ENCODE data around the gene LMF2.

DNA sequence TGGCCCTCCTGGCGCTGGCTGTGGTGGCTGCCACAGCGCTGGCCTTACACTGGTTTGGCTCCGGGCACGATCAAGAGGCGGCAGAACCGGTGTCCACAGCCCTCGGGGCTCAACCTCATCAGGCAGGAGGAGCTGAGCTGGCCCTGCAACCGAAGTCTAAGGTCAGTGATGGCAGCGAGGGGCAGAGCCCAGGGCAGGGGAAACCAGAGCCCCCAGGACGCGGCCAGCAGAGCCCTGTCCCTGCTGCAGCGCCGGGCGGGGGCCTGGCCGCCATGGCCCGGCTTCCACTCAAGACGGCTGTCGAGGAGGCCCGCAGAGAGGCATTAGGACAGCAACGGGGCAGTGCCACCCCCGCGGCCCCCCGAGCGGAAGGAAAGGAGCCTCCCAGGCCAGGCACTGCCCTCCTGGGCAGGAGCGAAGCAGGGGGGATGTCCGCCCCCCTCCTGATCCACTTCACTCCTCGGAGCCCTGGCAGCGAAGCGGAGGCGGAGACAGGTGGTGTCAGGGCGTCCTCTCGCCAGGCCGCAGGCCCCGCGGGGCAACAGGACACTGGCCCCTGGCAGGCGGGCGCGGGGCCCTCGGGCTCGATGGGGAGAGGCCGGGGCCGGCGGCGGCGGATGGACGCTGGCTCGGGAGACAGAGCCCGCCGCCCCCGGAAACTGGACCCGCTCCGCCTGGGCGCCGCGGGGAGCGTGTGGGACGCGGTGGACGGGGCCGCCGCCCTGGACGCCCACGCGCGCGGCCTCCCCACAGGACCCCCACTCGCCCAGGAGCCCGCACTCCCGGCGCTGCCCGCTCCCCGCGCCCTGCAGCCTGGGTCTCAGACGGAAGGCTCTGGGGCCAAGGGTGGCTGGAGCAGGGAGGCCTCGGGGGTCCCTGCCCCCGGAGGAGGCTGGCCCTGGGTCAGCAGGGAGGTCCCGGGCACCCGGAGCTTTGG lies 39.1 kb upstream of the LMF2 start:
- TF ChIP-seq, protein P1, sequence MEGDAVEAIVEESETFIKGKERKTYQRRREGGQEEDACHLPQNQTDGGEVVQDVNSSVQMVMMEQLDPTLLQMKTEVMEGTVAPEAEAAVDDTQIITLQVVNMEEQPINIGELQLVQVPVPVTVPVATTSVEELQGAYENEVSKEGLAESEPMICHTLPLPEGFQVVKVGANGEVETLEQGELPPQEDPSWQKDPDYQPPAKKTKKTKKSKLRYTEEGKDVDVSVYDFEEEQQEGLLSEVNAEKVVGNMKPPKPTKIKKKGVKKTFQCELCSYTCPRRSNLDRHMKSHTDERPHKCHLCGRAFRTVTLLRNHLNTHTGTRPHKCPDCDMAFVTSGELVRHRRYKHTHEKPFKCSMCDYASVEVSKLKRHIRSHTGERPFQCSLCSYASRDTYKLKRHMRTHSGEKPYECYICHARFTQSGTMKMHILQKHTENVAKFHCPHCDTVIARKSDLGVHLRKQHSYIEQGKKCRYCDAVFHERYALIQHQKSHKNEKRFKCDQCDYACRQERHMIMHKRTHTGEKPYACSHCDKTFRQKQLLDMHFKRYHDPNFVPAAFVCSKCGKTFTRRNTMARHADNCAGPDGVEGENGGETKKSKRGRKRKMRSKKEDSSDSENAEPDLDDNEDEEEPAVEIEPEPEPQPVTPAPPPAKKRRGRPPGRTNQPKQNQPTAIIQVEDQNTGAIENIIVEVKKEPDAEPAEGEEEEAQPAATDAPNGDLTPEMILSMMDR (IDR thresholded peaks at IDR 0.05), result no peak
- no peak for TF ChIP-seq POLR2A (IDR thresholded peaks at IDR 0.05)

All from uterus (tissue), 2 donors.